GM23338 (cell line): Measurements from ENCODE around the gene CACNA2D3.

Experiments
- EZH2 ChIP-seq: fragments of 200-600 bp; sonication (generic); IDR thresholded peaks from one replicate; pipeline ENCODE4 v1.8.0; 2017; ENCODE audit warnings: antibody characterized with exemption, mild to moderate bottlenecking, low read depth; ENCODE audit not compliant: unreplicated experiment
- EZH2phosphoT487 ChIP-seq: fragments of 200-600 bp; sonication (generic); IDR thresholded peaks from one replicate; pipeline ENCODE4 v1.8.1; 2018; ENCODE audit warnings: antibody characterized with exemption; ENCODE audit not compliant: unreplicated experiment
- POLR2AphosphoS5 ChIP-seq: IDR thresholded peaks from 2 replicates; pipeline ENCODE4 v1.6.1; 2016; ENCODE audit warnings: antibody characterized with exemption, low read depth
- TF ChIP-seq, protein P1 (sequence below), 2 experiments: fragments of 200-600 bp in 1 of 2; sonication (generic) in 1 of 2; conservative IDR thresholded peaks; 2 replicates each; pipeline versions ENCODE4 v1.5.1 to v1.6.1; 2016 to 2017; ENCODE audit warnings: antibody characterized with exemption in 2 of 2, low read depth in 2 of 2, mild to moderate bottlenecking in 2 of 2, moderate library complexity in 1 of 2
- TF ChIP-seq, protein P2 (sequence below): IDR thresholded peaks from one replicate; pipeline ENCODE4 v1.6.1; 2018; ENCODE audit warnings: antibody characterized with exemption; ENCODE audit not compliant: unreplicated experiment

- TF ChIP-seq, protein P1, sequence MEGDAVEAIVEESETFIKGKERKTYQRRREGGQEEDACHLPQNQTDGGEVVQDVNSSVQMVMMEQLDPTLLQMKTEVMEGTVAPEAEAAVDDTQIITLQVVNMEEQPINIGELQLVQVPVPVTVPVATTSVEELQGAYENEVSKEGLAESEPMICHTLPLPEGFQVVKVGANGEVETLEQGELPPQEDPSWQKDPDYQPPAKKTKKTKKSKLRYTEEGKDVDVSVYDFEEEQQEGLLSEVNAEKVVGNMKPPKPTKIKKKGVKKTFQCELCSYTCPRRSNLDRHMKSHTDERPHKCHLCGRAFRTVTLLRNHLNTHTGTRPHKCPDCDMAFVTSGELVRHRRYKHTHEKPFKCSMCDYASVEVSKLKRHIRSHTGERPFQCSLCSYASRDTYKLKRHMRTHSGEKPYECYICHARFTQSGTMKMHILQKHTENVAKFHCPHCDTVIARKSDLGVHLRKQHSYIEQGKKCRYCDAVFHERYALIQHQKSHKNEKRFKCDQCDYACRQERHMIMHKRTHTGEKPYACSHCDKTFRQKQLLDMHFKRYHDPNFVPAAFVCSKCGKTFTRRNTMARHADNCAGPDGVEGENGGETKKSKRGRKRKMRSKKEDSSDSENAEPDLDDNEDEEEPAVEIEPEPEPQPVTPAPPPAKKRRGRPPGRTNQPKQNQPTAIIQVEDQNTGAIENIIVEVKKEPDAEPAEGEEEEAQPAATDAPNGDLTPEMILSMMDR (conservative IDR thresholded peaks at IDR 0.05; ENCODE audit: low read depth in 2 of 2): no peak
- TF ChIP-seq EZH2 (no peak), EZH2phosphoT487 (no peak), POLR2AphosphoS5 (no peak)
- TF ChIP-seq, protein P2, sequence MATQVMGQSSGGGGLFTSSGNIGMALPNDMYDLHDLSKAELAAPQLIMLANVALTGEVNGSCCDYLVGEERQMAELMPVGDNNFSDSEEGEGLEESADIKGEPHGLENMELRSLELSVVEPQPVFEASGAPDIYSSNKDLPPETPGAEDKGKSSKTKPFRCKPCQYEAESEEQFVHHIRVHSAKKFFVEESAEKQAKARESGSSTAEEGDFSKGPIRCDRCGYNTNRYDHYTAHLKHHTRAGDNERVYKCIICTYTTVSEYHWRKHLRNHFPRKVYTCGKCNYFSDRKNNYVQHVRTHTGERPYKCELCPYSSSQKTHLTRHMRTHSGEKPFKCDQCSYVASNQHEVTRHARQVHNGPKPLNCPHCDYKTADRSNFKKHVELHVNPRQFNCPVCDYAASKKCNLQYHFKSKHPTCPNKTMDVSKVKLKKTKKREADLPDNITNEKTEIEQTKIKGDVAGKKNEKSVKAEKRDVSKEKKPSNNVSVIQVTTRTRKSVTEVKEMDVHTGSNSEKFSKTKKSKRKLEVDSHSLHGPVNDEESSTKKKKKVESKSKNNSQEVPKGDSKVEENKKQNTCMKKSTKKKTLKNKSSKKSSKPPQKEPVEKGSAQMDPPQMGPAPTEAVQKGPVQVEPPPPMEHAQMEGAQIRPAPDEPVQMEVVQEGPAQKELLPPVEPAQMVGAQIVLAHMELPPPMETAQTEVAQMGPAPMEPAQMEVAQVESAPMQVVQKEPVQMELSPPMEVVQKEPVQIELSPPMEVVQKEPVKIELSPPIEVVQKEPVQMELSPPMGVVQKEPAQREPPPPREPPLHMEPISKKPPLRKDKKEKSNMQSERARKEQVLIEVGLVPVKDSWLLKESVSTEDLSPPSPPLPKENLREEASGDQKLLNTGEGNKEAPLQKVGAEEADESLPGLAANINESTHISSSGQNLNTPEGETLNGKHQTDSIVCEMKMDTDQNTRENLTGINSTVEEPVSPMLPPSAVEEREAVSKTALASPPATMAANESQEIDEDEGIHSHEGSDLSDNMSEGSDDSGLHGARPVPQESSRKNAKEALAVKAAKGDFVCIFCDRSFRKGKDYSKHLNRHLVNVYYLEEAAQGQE: no peak
These were observed 721.0 kb downstream of the CACNA2D3 start for GRCh38 chr3:54843352-54843751.
